ENCODE results near the gene RAB3GAP2.
"Not testable (repeated sequence)": the region's sequence is repeated elsewhere in the genome, so short reads cannot be mapped to it uniquely, and the experiment has no call there.

GRCh38 chr1:220218397-220219135 is 53.7 kb downstream of the RAB3GAP2 start:
- TF ChIP-seq, protein P1, sequence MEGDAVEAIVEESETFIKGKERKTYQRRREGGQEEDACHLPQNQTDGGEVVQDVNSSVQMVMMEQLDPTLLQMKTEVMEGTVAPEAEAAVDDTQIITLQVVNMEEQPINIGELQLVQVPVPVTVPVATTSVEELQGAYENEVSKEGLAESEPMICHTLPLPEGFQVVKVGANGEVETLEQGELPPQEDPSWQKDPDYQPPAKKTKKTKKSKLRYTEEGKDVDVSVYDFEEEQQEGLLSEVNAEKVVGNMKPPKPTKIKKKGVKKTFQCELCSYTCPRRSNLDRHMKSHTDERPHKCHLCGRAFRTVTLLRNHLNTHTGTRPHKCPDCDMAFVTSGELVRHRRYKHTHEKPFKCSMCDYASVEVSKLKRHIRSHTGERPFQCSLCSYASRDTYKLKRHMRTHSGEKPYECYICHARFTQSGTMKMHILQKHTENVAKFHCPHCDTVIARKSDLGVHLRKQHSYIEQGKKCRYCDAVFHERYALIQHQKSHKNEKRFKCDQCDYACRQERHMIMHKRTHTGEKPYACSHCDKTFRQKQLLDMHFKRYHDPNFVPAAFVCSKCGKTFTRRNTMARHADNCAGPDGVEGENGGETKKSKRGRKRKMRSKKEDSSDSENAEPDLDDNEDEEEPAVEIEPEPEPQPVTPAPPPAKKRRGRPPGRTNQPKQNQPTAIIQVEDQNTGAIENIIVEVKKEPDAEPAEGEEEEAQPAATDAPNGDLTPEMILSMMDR (IDR thresholded peaks at IDR 0.05 in 4 of 5, conservative IDR thresholded peaks at IDR 0.05 in 1 of 5): peak; percentile 28 to 56 (median 39)
- not testable (repeated sequence) for TF ChIP-seq POLR2A (IDR thresholded peaks at IDR 0.05)
